HepG2 (cell line): ENCODE data around the gene USP12. TPM values are rescaled to one million over a fixed set of nuclear protein-coding genes. Genes with fewer than 3 reads are reported as not detected.

ENCODE experiments used
- ATAC-seq: fragments of 200-7000 bp; cut with Tn5 transposase; 3 replicates; pipeline ENCODE4 v1.9.1; 2020; ENCODE audit warnings: mild to moderate bottlenecking, moderate library complexity
- BruUV-seq: library from RNA; stranded (reverse); fragments of 400-500 nt; replicated peaks from 2 replicates; lab custom pipeline; 2021; lab: Mats Ljungman, UMichigan
- CTCF ChIA-PET: fragments of 300-600 bp; formaldehyde crosslinking; extraction: SDS; loops from one replicate; lab custom pipeline; 2021; ENCODE audit warnings: low total read pairs, inconsistent platforms, low intra/inter-chr PET ratio; lab: Yijun Ruan, JAX
- POLR2A ChIA-PET: fragments of 350-600 bp; sonication (Branson Sonifier 250); formaldehyde crosslinking; loops from one replicate; lab custom pipeline; 2020; ENCODE audit warnings: antibody characterized with exemption, inconsistent platforms; lab: Yijun Ruan, JAX
- DNase-seq: peaks from one replicate; pipeline ENCODE4 v3.0.0-alpha.2; 2015; ENCODE audit warnings: low spot score
- FAIRE-seq: peaks from 3 replicates; lab custom pipeline; 2011; peaks lifted over from hg19 to GRCh38; lab: Jason Lieb, UNC
- H2AFZ ChIP-seq: one replicate; pipeline ENCODE4 v1.6.1; 2011; ENCODE audit warnings: low read length, inconsistent platforms
- H3K27ac ChIP-seq: fragments of 300-600 bp; 3 replicates; pipeline ENCODE4 v1.8.0; 2011; ENCODE audit warnings: mixed run types, mild to moderate bottlenecking, mixed read lengths, low read length, inconsistent platforms; ENCODE audit not compliant: insufficient read depth; ENCODE audit errors: extremely low read length
- H3K27me3 ChIP-seq, 2 experiments: fragments of 200-600 bp in 1 of 2; 2 replicates in 1 of 2; 3 replicates in 1 of 2; pipeline versions ENCODE4 v1.6.0 to v1.8.0; 2011; ENCODE audit warnings: low read length in 2 of 2, mild to moderate bottlenecking in 2 of 2, moderate library complexity in 2 of 2, inconsistent platforms in 1 of 2; ENCODE audit not compliant: insufficient read depth in 2 of 2, control insufficient read depth in 1 of 2
- H3K36me3 ChIP-seq, 2 experiments: fragments of 200-600 bp in 1 of 2; replicated peaks in 1 of 2; 2 replicates in 1 of 2; 3 replicates in 1 of 2; pipeline versions ENCODE4 v1.5.1 to v1.8.0; 2011; ENCODE audit warnings: low read length in 2 of 2, inconsistent platforms in 1 of 2; ENCODE audit not compliant: insufficient read depth in 2 of 2, control insufficient read depth in 1 of 2
- H3K4me1 ChIP-seq: 2 replicates; pipeline ENCODE4 v1.5.1; 2012; ENCODE audit warnings: low read length, inconsistent platforms; ENCODE audit not compliant: insufficient read depth
- H3K4me2 ChIP-seq: 2 replicates; pipeline ENCODE4 v1.6.0; 2011; ENCODE audit warnings: low read depth, low read length, inconsistent platforms
- H3K4me3 ChIP-seq, 3 experiments: fragments of 200-600 bp in 1 of 3; sonication (generic), shearing (Covaris generic) in 1 of 3; replicated peaks in 1 of 3; 2 replicates each; pipeline ENCODE4 v1.5.1; 2011 to 2016; ENCODE audit warnings: low read length in 3 of 3, inconsistent platforms in 2 of 3, low read depth in 2 of 3, mild to moderate bottlenecking in 2 of 3, control low read depth in 1 of 3, mixed read lengths in 1 of 3; ENCODE audit not compliant: insufficient read depth in 1 of 3
- H3K79me2 ChIP-seq: one replicate; pipeline ENCODE4 v1.6.1; 2011; ENCODE audit warnings: low read length, inconsistent platforms; ENCODE audit not compliant: insufficient read depth
- H3K9ac ChIP-seq: 2 replicates; pipeline ENCODE4 v1.6.0; 2011; ENCODE audit warnings: mild to moderate bottlenecking, low read depth, low read length, inconsistent platforms; ENCODE audit not compliant: insufficient read depth
- H3K9me3 ChIP-seq: 2 replicates; pipeline ENCODE4 v1.5.1; 2012; ENCODE audit warnings: mild to moderate bottlenecking, low read length
- H4K20me1 ChIP-seq: 2 replicates; pipeline ENCODE4 v1.6.0; 2011; ENCODE audit warnings: inconsistent platforms, mild to moderate bottlenecking, low read length, moderate library complexity; ENCODE audit not compliant: insufficient read depth
- CHD4 ChIP-seq: fragments of 200-600 bp; sonication (generic); IDR thresholded peaks from 2 replicates; pipeline ENCODE4 v1.7.0; 2017; ENCODE audit warnings: mild to moderate bottlenecking, low read length, borderline replicate concordance
- EED ChIP-seq: sonication (generic); formaldehyde crosslinking; IDR thresholded peaks from 2 replicates; pipeline ENCODE4 v1.5.0; 2020; ENCODE audit warnings: mild to moderate bottlenecking, missing genetic modification reagents
- HDAC2 ChIP-seq: sonication (generic); formaldehyde crosslinking; IDR thresholded peaks from 2 replicates; pipeline ENCODE4 v1.4.0; 2020; ENCODE audit warnings: missing genetic modification reagents
- MEF2D ChIP-seq: sonication (generic); formaldehyde crosslinking; IDR thresholded peaks from 2 replicates; pipeline ENCODE4 v1.5.1; 2020; ENCODE audit warnings: mild to moderate bottlenecking, missing genetic modification reagents
- NR2F2 ChIP-seq: IDR thresholded peaks from 2 replicates; pipeline ENCODE4 v1.6.1; 2012; ENCODE audit warnings: low read depth, inconsistent platforms, borderline replicate concordance
- PHF21A ChIP-seq: sonication (generic); formaldehyde crosslinking; IDR thresholded peaks from 2 replicates; pipeline ENCODE4 v1.5.0; 2020; ENCODE audit warnings: mild to moderate bottlenecking, missing genetic modification reagents
- ZNF383 ChIP-seq: sonication (generic); formaldehyde crosslinking; IDR thresholded peaks from 2 replicates; pipeline ENCODE4 v1.4.0; 2020; ENCODE audit warnings: missing genetic modification reagents, mild to moderate bottlenecking, borderline replicate concordance
- WGBS: methylation state at CpG from one replicate; pipeline ENCODE4 v1.1.6; 2017; ENCODE audit warnings: low lambda C conversion rate; 5-methylcytosine and 5-hydroxymethylcytosine counted together
- in situ Hi-C: cut with HindIII; loops from 2 replicates; pipeline ENCODE4 v1.10.0; 2017; ENCODE audit warnings: low pct_unique_long_range_greater_than_20kb; ENCODE audit not compliant: extremely low pct_ligation_motif_present
- intact Hi-C: fragments of 100-400 bp; cut with micrococcal nuclease; formaldehyde crosslinking; loops from one replicate; pipeline ENCODE4 v1.10.0; 2022; ENCODE audit not compliant: unreplicated experiment
- polyA plus RNA-seq, 8 experiments: library from polyadenylated mRNA; depleted of rRNA in 3 of 8; stranded (reverse) in 7 of 8; unstranded in 1 of 8; fragments of >200 nt; fragmentation: Illumina TruSeq in 4 of 8; extraction: Trizol in 4 of 8; gene quantifications; 2 replicates each; pipeline versions ENCODE4 v1.2.1 to v1.2.3, GENCODE V29; 2011 to 2016; ENCODE audit warnings: low read depth in 4 of 8, missing spikeins in 1 of 8, mixed read lengths in 1 of 8; ENCODE audit not compliant: insufficient read depth in 1 of 8
- total RNA-seq, 5 experiments: library from RNA; depleted of rRNA; stranded (reverse); fragments of >200 nt; fragmentation: Illumina TruSeq; extraction: Trizol; gene quantifications; 2 replicates each; pipeline ENCODE4 v1.2.3, GENCODE V29; 2016; ENCODE audit warnings: low read depth in 1 of 5
- TF ChIP-seq, protein P1 (sequence below): sonication (generic); formaldehyde crosslinking; IDR thresholded peaks from 2 replicates; pipeline ENCODE4 v1.4.0; 2020; ENCODE audit warnings: missing genetic modification reagents, borderline replicate concordance
- TF ChIP-seq, protein P2 (sequence below): sonication (generic); formaldehyde crosslinking; IDR thresholded peaks from 2 replicates; pipeline ENCODE4 v1.4.0; 2020; ENCODE audit warnings: missing genetic modification reagents
- TF ChIP-seq, protein P3 (sequence below): sonication (generic); formaldehyde crosslinking; IDR thresholded peaks from 2 replicates; pipeline ENCODE4 v1.4.0; 2020; ENCODE audit warnings: mild to moderate bottlenecking, missing genetic modification reagents, borderline replicate concordance
- TF ChIP-seq, protein P4 (sequence below): sonication (generic); formaldehyde crosslinking; IDR thresholded peaks from 2 replicates; pipeline ENCODE4 v1.8.0; 2022; ENCODE audit warnings: missing genetic modification reagents, low read depth, mild to moderate bottlenecking, borderline replicate concordance

USP12 gene
- total and polyA plus RNA-seq, 2 of the 13 experiments (the other 11 are each of a cell fraction or from before 2014, with no cell fraction given): 9.8 to 19.5 TPM

DNA sequence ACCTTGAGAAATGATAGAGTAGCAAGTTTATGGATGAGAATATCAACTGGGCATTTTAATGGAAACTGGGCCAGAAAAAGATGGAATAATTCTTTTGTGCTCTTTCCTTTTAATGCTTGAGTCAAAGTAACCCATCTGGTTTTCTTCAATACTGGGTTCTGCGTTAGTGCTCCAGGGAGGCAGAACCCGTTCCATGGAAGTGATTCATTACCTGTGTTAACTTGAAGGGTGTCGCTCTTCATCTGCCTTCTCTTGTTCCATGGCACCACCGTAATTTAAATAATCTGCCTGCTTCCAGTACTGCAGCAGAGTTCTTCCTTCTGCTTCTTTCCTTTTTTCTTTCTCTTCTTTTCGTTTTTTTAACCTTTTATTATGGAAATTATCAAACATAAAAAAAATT lies 14.7 kb upstream of the USP12 start:
- POLR2A ChIA-PET: no interaction called here
- peaks cover 19% of the 10 kb centered on the region for H3K4me1 ChIP-seq
- H3K27ac ChIP-seq: no peak overlapping the region
- FAIRE-seq: no peak
- intact Hi-C loops (no loop called here), in situ Hi-C loops (no loop called here)
- no peaks in the 10 kb centered on the region for H4K20me1 ChIP-seq
- no peaks in the 10 kb centered on the region for H3K9me3 ChIP-seq
- CTCF ChIA-PET: no interaction called here
- H3K36me3 ChIP-seq: no peaks in the 10 kb centered on the region
- no peak overlapping the region for H3K4me2 ChIP-seq
- H3K79me2 ChIP-seq: no peaks in the 10 kb centered on the region
- H3K9ac ChIP-seq: no peak overlapping the region
- WGBS: 43% methylated on average over 5 of the region's 5 CpGs
- no TSS peak for BruUV-seq
- no peak overlapping the region for H3K4me3 ChIP-seq
- no peak for DNase-seq
- no peak overlapping the region for H2AFZ ChIP-seq
- ATAC-seq: no peak
- no peaks in the 10 kb centered on the region for H3K27me3 ChIP-seq
- TF ChIP-seq NR2F2 (no peak), MEF2D (CRISPR knock-in tag) (no peak), PHF21A (CRISPR knock-in tag) (no peak), ZNF383 (CRISPR knock-in tag) (no peak), CHD4 (no peak), EED (CRISPR knock-in tag) (no peak), HDAC2 (CRISPR knock-in tag) (no peak)
- TF ChIP-seq, protein P1, sequence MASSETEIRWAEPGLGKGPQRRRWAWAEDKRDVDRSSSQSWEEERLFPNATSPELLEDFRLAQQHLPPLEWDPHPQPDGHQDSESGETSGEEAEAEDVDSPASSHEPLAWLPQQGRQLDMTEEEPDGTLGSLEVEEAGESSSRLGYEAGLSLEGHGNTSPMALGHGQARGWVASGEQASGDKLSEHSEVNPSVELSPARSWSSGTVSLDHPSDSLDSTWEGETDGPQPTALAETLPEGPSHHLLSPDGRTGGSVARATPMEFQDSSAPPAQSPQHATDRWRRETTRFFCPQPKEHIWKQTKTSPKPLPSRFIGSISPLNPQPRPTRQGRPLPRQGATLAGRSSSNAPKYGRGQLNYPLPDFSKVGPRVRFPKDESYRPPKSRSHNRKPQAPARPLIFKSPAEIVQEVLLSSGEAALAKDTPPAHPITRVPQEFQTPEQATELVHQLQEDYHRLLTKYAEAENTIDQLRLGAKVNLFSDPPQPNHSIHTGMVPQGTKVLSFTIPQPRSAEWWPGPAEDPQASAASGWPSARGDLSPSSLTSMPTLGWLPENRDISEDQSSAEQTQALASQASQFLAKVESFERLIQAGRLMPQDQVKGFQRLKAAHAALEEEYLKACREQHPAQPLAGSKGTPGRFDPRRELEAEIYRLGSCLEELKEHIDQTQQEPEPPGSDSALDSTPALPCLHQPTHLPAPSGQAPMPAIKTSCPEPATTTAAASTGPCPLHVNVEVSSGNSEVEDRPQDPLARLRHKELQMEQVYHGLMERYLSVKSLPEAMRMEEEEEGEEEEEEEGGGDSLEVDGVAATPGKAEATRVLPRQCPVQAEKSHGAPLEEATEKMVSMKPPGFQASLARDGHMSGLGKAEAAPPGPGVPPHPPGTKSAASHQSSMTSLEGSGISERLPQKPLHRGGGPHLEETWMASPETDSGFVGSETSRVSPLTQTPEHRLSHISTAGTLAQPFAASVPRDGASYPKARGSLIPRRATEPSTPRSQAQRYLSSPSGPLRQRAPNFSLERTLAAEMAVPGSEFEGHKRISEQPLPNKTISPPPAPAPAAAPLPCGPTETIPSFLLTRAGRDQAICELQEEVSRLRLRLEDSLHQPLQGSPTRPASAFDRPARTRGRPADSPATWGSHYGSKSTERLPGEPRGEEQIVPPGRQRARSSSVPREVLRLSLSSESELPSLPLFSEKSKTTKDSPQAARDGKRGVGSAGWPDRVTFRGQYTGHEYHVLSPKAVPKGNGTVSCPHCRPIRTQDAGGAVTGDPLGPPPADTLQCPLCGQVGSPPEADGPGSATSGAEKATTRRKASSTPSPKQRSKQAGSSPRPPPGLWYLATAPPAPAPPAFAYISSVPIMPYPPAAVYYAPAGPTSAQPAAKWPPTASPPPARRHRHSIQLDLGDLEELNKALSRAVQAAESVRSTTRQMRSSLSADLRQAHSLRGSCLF (CRISPR knock-in tag): no peak
- TF ChIP-seq, protein P2, sequence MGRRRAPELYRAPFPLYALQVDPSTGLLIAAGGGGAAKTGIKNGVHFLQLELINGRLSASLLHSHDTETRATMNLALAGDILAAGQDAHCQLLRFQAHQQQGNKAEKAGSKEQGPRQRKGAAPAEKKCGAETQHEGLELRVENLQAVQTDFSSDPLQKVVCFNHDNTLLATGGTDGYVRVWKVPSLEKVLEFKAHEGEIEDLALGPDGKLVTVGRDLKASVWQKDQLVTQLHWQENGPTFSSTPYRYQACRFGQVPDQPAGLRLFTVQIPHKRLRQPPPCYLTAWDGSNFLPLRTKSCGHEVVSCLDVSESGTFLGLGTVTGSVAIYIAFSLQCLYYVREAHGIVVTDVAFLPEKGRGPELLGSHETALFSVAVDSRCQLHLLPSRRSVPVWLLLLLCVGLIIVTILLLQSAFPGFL (CRISPR knock-in tag): no peak
- TF ChIP-seq, protein P3, sequence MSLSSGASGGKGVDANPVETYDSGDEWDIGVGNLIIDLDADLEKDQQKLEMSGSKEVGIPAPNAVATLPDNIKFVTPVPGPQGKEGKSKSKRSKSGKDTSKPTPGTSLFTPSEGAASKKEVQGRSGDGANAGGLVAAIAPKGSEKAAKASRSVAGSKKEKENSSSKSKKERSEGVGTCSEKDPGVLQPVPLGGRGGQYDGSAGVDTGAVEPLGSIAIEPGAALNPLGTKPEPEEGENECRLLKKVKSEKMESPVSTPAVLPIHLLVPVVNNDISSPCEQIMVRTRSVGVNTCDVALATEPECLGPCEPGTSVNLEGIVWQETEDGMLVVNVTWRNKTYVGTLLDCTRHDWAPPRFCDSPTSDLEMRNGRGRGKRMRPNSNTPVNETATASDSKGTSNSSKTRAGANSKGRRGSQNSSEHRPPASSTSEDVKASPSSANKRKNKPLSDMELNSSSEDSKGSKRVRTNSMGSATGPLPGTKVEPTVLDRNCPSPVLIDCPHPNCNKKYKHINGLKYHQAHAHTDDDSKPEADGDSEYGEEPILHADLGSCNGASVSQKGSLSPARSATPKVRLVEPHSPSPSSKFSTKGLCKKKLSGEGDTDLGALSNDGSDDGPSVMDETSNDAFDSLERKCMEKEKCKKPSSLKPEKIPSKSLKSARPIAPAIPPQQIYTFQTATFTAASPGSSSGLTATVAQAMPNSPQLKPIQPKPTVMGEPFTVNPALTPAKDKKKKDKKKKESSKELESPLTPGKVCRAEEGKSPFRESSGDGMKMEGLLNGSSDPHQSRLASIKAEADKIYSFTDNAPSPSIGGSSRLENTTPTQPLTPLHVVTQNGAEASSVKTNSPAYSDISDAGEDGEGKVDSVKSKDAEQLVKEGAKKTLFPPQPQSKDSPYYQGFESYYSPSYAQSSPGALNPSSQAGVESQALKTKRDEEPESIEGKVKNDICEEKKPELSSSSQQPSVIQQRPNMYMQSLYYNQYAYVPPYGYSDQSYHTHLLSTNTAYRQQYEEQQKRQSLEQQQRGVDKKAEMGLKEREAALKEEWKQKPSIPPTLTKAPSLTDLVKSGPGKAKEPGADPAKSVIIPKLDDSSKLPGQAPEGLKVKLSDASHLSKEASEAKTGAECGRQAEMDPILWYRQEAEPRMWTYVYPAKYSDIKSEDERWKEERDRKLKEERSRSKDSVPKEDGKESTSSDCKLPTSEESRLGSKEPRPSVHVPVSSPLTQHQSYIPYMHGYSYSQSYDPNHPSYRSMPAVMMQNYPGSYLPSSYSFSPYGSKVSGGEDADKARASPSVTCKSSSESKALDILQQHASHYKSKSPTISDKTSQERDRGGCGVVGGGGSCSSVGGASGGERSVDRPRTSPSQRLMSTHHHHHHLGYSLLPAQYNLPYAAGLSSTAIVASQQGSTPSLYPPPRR: no peak
- TF ChIP-seq, protein P4, sequence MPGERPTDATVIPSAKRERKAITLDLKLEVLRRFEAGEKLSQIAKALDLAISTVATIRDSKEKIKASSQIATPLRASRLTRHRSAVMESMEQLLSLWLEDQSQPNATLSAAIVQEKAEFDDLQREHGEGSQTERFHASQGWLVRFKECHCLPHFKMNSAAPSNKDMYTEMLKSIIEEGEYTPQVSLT (CRISPR knock-in tag): no peak
